Measurements from ENCODE around the gene ST3GAL3.

The ST3GAL3 gene

DNA sequence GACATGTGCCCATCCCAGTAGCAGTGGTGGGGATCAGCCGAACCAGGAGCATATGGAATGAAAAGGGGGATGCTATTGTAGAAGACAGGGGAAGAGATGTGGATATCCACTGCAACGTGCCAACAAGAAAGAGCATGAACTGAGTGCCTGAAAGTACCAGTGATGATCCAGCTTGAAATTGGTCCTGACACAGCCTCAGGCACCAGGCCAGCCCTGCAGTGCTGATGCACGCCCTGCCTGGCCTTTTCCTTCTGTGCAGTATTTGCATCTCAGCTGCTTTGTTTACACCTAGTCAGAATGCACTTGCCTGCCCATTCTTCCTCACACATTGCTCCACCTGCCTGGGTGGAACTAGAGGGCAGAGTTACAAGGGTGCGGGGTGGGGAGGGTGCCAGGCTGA is 176.0 kb downstream of the ST3GAL3 start:
- DNase-seq, result no peak

DNA sequence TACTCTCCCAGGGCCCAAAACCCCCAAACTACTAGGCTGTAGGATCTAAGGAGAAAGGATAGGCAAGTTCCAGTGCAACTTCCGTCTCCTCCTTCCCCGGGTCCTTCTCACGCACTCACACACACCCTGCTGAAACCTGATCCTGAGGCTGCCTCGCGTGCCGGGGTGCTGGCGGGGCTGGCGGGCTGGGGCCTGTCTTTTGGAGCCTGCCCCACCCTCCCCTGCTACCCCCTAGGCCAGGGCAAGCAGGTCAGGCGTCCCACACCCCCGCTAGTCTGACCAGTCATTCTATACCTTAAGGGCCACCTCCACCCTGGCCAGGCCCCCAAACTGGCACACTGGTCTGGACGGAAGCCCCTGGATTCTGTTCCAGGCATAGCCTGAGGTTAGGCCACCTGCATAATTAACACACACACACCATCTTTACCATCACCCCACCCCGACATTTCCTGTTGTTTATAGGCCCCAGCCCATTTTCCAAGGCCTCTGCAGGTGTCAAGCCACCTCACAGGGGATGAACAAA is 178.0 kb downstream of the ST3GAL3 start:
- DNase-seq, result no peak

DNA sequence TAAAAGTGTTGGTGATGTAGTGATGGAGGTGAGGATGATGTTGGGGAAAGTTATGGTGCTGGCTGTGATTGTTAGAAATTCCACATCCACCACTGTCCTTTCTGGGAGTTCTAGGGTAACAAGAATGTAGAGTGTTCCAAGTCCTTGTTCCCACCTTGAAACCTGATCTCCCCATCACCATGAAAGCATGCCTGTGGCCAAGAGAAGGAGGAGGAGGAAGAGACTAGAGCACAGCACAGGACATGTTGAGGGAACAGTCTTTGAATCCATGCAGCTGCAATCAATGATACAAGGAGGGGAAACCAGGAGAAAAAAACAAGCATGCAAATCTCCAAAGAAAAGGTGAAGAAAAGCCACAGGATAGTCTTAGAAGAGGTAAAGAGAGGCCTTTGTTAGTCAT is 180.4 kb downstream of the ST3GAL3 start:
- no peak for DNase-seq

DNA sequence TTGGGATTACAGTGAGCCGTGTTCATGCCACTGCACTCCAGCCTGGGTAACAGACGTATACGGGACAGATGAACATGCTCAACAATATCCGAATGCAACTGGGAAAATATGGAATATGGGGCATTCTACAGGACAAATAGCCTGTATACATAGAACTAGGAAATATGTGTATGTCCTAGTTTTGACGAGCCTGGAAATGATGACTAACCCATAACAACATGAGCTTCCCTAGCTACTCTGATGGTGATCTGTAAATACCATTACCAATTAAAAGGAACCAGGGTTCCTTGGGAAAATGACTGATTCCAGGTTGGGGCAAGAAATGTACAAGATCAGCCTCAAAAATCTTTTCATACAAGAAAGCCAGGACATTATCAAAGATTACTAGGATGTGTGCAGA is 183.5 kb downstream of the ST3GAL3 start:
- no peak for DNase-seq

DNA sequence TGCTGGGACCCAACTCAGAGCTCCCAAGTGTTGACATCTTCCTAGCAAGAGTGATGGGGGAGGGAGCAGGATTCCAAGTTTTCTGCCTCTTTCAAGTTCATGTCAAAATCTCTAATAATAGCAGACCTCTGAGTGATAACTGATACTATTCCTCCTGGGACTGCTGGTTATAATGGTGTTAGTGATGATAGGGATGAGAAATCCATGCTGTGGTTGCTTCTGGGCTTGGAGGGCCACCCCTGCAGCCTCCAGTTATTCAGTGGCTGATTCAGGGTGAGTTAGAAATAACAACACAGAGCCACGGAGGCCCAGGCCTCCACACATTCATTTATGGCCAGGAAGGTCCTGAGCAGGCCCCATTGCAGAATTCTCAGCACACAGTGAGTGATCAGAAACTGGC is 185.7 kb downstream of the ST3GAL3 start:
- DNase-seq, result no peak

DNA sequence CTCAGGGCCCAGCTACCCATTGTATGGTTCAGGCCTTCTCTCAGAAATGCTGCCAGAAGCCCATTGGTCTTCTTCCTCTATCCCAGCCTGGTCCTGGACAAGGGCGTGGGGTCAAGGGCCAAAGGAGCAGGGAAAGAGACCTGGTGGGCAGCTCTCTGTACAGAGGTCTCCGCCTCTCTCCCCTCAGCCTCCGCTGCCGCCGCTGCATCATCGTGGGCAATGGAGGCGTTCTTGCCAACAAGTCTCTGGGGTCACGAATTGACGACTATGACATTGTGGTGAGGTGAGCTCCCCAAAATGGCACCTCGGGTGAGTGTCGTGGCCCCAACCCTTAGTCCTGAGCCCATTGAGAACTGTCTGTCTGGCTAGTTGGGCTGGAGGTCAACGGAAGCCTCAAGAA is 191.6 kb downstream of the ST3GAL3 start:
- no peak for DNase-seq

DNA sequence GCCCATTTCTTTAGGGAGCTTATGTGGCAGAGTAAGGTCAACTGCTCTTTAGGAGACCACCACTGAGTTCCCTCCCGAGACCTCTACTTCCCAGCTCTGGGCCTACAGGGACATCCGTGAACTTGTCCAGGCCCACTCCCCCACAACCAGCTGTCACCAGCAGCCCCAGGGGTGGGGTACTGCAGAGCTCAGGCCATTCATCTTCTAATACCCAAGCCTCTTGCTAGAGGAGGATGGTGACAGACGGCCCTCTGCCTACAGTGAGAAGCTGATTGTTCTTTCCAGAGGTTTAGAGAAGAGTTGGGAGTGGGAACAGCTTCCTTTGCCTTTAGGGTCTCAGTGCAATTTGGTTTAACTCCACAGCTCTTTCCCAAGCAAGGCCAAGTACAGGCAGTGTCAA is 193.1 kb downstream of the ST3GAL3 start:
- DNase-seq, result no peak

DNA sequence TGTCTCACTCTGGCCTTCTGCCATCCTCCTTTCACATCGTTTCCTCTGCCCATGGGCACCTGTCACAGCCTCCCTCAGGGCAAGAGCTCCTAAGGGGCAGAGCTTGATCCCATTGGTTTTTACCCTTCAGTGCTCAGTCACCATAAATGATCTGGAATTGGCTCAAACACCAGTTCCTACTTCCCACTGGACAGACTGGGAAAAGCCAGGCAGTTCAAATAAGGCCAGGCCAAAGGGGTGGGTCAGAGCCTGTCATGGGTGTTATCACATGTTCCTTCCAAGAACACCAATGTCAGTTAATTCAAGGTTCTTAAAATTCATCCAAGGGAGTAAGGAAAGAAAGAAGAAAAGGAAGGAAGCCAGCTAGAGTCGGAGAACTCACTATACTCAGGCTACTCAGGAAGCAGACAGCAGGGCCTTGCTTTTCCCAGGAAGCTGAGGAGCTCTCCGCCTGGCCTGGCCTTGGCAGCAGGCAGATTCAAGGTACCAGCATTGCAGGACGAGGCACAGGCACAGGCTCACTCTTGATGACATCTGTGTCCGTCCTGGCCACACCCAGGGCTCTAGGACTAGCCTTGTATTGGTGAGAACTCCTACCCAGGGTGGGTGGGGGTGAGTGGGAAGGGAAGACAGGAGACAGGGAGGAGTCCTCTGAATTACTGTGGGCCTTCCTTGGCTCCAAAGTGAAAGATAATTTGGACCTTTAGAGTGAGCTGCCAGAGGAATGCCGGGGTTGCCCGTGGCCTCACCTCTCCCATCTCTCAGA is 194.0 kb downstream of the ST3GAL3 start:
- DNase-seq, result no peak

DNA sequence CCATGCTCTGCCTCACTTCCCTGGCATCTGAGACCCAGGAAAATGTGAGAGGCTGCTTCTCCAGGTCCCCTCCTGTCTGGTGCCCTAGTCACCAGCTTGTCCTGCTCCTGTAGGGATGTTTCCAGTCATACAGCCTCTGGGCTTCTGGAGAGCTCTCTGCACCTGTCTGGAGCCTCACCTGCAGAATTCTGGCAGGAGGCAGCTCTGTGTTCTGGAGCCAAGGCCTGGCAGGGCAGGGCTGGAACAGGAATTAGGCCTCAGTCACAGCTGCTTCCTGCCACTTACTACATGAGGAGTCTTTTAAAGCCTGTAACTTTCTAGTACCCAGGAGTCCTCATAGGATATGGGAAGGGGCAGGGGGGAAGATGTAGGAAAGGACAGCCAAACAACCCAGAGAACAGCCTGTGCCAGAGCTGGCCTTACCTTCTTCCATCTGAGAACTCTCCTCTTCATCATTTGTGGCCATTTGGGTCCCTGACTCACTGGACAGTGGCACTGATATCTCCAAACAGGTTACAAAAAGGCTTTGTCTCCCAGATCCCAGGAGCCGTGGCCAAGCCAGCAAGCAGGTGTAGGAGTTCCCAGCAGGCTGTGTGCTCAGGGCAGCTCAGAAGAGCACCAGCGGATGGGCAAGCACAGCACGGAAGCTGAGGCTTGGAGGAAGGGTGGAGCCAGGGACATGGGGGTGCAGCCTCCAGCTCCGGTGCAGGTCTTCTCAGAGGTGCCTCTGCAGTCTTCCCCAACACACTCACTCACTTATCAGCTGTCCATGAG is 194.9 kb downstream of the ST3GAL3 start:
- no peak for DNase-seq

DNA sequence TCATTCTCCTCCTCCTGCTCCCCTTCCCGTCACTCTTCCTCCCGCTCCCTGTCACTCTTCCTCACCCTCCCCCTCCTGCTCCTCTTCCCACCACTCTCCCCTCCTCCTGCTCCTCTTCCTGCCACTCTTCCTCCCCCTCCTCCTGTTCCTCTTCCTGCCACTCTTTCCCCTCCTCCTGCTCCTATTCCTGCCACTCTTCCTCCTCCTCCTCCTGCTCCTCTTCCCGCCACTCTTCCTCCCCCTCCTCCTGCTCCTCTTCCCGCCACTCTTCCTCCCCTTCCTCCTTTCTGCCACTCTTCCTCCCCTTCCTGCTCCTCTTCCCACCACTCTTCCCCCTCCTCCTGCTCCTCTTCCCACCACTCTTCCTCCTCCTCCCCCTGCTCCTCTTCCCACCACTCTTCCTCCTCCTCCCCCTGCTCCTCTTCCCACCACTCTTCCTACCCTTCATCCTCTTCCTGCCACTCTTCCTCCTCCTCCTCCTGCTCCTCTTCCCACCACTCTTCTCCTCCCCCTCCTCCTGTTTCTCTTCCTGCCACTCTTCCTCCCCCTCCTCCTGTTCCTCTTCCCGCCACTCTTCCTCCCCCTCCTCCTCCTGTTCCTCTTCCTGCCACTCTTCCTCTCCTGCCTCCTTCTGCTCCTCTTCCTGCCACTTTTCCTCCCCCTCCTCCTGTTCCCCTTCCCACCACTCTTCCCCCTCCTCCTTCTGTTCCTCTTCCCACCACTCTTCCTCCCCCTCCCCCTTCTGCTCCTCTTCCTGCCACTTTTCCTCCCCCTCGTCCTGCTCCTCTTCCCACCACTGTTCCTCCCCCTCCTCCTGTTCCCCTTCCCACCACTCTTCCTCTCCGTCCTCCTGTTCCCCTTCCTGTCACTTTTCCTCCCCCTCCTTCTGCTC is 197.6 kb downstream of the ST3GAL3 start:
- DNase-seq, result no peak

DNA sequence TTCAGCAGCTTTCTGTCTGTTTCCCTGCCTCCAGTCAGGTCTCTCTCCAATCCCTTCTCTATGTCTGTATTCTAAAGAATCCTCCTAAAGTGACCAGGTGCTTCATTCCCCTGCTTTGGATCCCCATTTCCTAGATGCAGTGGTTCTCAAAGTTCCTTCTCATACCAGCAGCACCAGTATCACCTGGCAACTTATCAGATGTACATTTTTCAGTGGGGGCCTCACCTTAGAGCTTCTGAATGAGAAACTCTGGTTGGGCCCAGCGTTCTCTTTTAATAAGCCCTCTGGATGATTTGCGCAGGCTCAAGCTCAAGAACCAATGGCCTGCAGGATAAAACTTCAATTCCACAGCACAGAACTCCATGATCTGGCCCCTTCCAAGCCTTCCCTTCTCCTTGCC is 200.9 kb downstream of the ST3GAL3 start:
- no peak for DNase-seq

DNA sequence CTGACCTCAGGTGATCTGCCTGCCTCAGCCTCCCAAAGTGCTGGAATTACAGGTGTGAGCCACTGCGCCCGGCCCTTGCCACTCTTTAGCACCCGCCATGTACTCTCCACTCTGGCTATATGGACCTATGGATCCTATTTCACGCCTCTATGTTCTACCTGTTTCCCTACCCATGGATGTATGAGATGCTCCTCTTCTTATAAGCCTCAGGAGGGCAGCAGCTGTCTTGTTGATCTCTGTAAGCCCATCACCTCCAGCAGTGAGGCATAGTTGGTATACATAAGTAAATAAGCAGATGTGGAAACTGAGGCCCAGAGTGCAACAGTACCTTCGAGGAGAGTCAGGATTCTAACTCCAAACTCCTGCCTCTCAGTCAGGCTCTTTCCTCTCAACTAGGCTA is 201.5 kb downstream of the ST3GAL3 start:
- no peak for DNase-seq

DNA sequence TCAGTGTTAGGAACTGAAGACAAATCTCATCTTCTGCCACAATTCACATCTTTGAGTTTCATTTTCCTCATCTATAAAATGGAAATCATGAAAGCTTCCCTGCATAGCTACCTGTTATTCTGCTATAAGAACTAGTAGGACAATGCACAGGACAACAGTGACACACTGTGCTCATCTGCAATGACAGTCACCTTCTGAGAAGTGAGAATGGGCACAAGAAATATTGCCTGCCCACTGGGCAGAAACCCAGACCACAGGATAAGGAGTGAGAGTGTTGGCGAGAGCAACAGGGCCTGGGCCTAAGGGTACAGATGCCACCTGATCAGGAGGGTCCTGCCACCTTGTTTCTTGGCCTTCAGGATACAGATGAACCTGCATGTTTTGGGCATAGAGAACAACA is 203.0 kb downstream of the ST3GAL3 start:
- no peak for DNase-seq

DNA sequence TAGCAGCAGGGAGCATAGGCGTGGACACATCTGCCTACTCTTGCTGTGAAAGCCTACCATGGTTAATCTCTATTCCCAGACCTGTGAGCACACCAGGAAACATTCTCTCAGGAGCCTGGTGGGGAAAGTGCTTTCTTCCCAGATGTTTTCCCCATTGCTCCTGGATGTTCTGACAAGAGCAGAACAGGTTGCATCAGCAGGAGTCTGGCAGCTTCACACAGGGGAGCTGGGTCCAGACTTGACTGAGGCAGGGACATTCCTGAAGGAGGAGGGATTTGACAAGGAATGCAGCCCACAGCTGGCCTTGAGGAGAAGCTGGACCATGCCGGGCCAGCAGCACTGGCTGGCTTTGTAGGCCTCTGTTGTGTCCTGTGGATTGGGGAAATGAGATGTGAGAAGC is 205.3 kb downstream of the ST3GAL3 start:
- no peak for DNase-seq

DNA sequence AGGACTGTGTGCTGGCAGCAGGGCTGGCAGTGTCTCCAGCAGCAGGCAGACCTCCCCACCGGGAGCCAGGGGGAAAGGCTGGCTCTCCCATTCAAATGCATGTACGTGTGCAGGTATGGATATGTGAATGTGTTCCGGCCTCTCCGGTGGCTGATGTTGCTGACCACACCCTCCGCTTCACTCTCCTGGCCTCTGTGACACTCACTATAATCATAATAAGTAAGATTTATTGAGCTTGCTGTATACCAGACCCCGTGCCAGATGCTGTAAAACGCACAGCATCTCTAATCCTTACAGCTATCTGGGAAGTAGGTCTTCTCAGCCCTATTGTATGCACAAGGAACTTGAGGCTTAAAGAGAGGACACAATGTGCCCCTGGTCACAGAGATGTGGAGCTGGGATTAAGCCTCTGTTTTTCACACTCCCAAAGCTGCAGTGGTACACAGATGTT is 205.7 kb downstream of the ST3GAL3 start:
- no peak for DNase-seq

DNA sequence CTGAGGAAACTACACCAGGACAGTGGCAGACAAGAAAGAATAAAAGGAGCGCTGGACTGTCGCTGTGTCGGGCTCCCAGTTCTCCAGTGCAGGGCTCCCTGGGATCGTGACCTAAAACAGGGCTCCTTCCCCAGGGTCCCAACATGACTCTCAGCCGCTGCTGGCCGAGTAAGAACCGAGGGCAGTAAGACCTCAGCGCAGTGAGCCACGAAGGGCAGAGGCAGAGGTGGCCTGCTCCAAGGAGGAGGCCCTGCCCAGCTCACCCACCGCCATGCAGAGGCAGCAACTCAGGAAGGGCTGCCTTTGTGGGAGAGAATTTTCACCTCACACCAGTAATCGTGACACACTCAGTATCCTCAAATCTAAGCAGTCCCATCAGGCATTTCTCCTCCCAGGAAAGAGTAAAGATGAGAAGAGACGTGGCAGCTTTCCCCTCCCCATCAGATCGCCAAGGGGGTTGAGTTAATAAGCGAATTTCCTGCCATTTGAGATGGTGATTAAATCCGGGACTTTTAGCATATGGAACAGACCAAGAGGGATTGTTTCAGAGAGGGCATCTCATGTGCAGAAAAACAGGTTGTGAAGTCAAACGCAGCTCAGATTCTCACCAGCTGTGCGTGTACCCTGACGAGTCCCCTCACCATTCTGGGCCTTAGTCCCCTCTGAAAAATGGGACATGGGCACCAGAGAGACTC is 206.5 kb downstream of the ST3GAL3 start:
- DNase-seq, result no peak

DNA sequence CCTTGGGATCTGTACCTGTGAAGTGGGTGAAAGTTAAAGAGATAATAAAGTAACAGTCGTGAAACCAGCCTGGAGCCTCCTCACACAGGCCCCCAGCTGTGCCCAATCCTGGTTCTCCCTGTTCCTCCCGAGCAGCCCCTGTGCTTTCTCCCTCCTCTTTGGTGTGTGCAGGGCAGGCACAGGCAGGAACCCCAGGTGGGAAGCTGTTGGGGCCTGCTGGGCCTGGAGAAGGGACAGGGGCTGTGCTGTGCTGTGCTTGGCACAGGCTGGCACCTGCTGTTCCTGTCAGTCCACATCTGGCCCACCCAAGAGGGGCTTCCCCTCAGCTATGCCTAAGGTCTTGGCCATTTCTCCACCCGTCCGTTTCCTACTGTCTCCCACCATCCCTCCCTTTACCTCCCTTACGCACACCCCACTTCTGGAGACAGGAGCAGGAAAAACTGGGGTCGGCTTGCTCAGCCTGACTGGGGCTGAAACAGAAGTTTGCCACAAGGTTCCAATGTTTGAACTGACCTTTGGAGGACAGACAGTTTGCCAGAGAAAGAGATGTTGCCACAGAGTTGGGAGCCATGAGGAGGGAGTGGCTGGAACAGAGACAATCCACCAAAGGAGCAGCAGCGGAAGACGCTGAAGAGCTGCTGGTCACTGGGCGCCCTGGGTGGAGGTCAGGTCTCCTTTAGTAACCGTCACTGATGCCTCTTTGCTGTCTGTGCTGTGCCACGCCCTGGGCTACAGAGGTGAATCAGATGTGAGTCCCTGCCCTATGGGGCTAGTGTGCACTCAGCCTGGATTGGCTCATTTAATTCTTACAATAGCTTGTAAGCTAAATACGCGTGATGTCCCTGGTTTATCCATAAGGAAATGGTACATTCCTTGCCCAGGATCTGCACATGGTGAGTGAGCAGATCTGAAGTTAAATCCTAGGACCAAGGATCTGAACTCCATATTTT is 207.5 kb downstream of the ST3GAL3 start:
- no peak for DNase-seq

DNA sequence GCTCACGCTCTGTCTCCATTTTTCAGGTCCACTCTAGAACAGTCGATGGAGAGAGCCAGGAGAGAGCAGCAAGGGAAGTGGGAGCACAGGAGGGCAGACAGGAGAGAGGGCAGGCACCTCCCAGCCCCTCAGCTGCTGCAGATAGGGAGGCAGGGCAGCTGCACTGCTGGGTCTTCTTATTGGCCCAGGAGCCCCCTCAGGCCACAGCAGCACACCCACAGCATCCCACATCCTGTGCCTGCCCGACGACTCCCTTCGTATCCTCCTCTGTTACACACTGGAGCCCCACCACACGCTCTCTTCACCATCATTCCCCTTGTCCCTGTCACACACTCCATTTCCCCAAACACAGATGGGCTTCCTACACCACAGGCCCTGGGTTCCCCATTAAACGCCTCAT is 212.6 kb downstream of the ST3GAL3 start:
- DNase-seq, result no peak

DNA sequence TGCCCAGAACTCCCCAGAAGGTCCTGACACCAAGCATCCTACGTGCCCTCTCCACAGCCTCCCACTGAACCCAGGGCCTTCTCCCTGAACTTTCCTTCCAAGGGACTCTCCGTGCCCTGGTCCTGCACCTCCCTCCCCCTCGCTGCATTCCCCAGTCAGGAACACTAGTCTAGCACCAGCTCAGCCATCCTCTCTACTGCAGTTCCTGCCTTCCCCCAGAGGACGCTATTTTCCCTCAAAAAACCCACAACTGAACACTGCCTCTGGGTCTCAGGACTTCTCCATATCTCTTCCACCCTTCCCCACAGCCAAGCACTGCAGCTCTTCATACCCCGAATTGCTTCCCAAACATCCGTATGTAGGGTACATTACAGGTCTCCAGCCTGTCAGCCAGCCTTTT is 213.7 kb downstream of the ST3GAL3 start:
- DNase-seq, result no peak

DNA sequence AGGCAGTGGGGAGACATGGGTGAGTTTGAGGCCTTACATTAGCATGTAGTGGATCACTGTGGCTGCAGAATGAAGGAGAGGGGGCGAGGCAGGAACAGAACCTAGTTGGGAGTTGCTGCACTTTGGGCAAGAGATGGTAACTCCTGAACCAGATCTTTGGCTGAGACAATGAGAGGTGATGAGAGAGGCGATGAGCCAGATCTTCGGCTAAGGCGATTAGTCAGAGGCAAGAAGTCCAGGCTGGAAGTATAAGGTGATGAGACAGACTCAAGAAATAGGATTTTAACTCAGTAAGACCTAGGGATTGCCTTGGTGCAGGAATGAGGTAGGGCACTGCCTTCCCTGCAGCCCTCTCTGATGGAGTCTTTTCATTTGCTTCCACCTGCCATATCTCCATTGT is 217.2 kb downstream of the ST3GAL3 start:
- no peak for DNase-seq

DNA sequence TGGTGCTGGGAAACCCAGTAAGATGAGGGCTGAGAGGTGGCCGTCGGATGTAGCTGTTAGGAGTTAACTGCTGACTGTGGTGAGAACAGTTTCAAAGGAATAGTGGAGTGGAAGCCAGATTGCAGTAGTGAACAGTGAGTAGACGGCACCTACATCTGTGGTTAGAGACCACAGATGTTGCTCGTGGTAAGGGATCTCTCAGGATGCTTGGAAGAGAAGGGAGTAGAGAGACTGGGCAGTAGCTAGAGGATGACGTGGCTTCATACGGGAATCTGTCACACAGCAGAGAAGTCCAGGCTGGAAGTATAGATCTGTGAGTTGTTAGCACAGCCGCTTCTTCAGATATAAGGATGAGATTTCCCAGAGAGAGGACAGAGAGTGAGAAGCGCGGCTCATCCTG is 218.5 kb downstream of the ST3GAL3 start:
- no peak for DNase-seq
